Urothelium cell line (cell line): Measurements from ENCODE around the gene RNASE9.
"Not testable (repeated sequence)": the region's sequence is repeated elsewhere in the genome, so short reads cannot be mapped to it uniquely, and the experiment has no call there.

Source experiments
- DNase-seq: peaks from one replicate; pipeline ENCODE4 v3.0.0; 2011; ENCODE audit warnings: low spot score, mixed read lengths
- FAIRE-seq: peaks from 2 replicates; lab custom pipeline; 2011; peaks lifted over from hg19 to GRCh38; lab: Jason Lieb, UNC

The RNASE9 gene

DNA sequence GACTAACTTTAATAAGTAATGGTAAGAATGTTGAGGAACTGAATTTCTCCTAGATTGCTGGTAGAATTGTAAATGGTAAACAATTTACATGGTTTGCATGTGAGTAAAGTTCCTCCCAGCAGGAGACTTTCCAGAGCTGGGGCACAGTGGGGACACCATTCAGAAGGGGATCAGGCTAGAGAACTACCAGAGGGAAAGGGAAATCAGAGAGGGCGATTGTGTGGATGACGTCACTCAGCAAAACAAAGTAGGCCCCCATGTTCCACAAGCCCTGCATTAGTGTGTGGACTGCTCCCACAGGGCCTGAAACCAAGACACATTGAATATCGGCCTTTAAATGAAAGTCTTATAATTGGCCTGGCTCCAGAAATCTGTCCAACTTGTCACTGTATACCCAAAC, 17.5 kb upstream of the RNASE9 start:
- DNase-seq (no peak), FAIRE-seq (no peak)

DNA sequence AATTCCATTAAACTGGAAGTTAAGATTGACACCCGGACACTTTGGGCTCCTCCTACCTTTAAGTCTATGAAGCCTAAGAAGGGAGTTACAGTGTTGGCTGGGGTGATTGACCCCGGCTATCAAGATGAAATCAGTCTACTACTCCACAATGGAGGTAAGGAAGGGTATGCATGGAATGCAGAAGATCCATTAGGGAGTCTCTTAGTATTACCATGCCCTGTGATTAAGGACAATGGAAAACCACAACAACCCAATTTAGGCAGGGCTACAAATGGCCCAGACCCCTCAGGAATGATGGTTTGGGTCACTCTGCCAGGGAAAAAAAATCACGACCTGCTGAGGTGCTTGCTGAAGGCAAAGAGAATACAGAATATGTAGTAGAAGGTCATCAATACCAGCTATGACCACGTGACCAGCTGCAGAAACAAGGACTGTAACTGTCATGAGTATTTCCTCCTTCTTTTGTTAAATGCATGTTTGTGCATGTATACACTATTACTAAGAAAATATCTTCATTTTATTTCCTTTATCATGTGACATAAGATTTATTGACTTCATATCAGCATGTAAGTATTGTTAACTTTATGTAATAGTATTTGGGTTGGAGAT, 11.6 kb upstream of the RNASE9 start:
- FAIRE-seq, DNase-seq: not testable (repeated sequence)

GRCh38 chr14:20570720-20571119, 9.9 kb upstream of the RNASE9 start:
- not testable (repeated sequence) for FAIRE-seq

DNA sequence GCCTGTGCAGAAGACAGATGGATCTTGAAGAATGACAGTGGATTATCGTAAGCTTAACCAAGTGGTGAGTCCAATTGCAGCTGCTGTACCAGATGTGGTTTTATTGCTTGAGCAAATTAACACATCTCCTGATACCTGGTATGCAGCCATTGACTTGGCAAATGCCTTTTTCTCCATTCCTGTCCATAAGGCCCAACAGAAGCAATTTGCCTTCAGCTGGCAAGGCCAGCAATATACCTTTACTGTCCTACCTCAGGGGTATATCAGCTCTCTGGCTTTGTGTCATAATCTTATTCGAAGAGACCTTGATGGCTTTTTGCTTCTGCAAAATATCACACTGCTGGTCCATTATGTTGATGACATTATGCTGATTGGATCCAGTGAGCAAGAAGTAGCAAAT, 9.0 kb upstream of the RNASE9 start:
- not testable (repeated sequence) for FAIRE-seq, DNase-seq

More at GRCh38 chr14:20570720-20571119, 9.9 kb upstream of the RNASE9 start:
- DNase-seq: not testable (repeated sequence)

- no peak for DNase-seq
- no peak for FAIRE-seq
These were observed 8.2 kb upstream of the RNASE9 start for GRCh38 chr14:20569066-20569465.

- DNase-seq (no peak), FAIRE-seq (no peak)
These were observed 7.5 kb upstream of the RNASE9 start for GRCh38 chr14:20568393-20568792.

DNA sequence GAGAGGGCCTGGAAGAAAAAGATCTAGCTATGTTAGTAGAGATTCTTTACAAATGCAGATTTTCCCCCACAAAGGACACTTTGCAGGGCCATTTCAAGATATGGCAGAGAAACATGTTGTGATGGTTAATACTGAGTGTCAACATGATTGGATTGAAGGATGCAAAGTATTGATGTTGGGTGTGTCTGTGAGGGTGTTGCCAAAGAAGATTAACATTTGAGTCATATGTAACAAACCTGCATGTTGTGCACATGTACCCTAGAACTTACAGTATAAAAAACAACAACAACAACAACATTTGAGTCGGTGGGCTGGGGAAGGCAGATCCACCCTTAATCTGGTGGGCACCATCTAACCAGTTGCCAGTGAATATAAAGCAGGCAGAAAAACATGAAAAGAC, 6.4 kb upstream of the RNASE9 start:
- not testable (repeated sequence) for FAIRE-seq, DNase-seq

DNA sequence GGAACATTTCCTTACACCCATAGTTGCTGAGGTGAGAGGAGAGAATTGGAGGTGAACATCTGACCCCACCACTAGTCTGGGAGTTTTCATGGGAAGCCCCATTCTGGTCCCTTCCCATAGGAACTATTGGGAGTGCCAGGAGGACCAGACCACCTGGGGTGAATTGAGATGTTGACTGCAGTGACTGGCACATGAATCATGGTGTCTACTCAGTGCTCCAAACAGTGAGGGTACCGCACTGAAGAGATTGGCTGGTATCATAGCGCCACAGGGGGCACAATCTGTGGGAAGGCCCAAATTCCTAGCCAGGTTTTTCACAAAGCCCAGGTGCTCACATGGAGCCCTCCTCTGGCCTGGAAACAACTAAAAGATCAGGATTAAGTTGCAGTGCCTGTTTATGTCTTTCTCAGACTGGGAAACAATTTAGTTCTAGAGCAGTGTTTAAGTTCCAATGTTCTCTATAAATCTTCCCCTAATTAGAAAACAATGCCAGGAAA, 3.7 kb upstream of the RNASE9 start:
- peak; percentile 85 for FAIRE-seq

GRCh38 chr14:20563971-20564370, 3.1 kb upstream of the RNASE9 start:
- DNase-seq (no peak), FAIRE-seq (no peak)

More for the DNA sequence above, 3.7 kb upstream of the RNASE9 start:
- DNase-seq: no peak

GRCh38 chr14:20559461-20559904, 1.4 kb downstream of the RNASE9 start:
- DNase-seq: no peak
- no peak for FAIRE-seq

GRCh38 chr14:20557212-20557542, 3.7 kb downstream of the RNASE9 start:
- FAIRE-seq (no peak), DNase-seq (no peak)

- FAIRE-seq (no peak), DNase-seq (no peak)
These were observed 4.2 kb downstream of the RNASE9 start for GRCh38 chr14:20556500-20557211.

GRCh38 chr14:20555845-20556244, 5.0 kb downstream of the RNASE9 start:
- FAIRE-seq: no peak
- no peak for DNase-seq

DNA sequence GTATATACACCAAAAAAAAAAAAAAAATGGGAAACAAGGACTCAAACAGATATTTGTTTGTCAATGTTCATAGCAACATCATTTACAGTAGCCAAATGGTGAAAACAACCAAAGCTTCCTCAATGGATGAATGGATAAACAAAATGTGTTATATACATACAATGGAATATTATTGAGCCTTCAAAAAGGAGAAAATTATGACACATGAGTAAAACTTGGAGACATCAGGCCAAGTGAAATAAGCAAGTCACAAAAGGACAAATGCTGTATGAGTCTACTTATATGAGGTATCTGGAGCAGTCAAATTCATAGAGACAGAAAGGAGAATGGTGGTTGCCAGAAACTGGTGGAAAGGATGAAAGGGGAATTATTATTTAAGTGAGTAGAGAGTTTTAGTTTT, 7.8 kb downstream of the RNASE9 start:
- FAIRE-seq: no peak

GRCh38 chr14:20551606-20552005, 9.2 kb downstream of the RNASE9 start:
- DNase-seq (no peak), FAIRE-seq (no peak)

More for the DNA sequence above, 7.8 kb downstream of the RNASE9 start:
- no peak for DNase-seq

- DNase-seq: no peak
- no peak for FAIRE-seq
These were observed 9.9 kb downstream of the RNASE9 start for GRCh38 chr14:20550926-20551325.

DNA sequence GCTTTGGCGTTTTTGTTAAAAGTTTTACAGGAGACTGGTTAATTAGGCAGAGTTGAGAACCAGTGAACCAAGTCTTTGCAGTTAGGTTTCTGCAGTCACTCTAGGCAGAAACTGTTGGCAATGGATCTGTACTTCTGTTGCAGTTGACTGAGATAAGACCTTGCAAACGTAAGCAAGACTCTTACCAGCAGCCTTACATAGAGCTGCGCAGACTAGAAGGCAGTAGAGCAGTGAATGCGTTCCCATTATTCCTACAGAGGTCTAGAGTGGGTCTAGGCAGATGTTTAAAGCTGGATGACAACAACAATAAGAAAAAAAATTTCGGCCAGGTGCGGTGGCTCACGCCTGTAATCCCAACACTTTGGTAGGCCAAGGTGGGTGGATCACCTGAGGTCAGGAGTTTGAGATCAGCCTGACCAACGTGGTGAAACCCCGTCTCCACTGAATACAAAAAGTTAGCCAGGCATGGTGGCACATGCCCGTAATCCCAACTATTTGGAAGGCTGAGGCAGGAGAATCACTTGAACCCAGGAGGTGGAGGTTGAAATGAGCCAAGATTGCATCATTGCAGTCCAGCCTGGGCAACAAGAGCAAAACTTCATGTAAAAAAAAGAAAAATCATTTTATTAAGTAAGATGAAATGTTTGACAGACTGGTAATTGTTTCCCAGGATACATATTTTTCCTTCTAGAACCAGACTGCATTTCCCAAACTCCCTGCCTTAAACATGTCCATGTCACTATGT, 12.3 kb downstream of the RNASE9 start:
- FAIRE-seq: no peak
- no peak for DNase-seq

DNA sequence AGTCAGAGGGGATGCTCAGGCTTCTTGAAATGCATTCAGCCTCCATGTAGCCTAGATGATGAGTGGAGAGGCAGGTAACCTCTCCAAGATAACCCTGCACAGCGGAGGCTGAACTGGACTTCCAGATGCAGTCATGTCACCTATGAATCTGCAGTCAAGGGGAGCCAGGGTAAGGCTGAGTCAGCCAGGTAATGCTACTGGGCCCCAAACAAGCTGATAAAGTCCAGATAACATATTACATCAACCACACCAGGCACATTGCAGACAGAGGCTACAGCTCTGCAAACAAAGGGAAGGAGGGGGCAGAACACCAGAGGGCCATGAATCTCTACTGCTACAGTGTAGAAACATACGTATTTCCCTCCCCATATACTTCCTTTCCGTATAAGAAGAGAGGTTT, 14.0 kb downstream of the RNASE9 start:
- FAIRE-seq (peak; percentile 27), DNase-seq (no peak)

- DNase-seq: no peak
- no peak for FAIRE-seq
These were observed 20.9 kb downstream of the RNASE9 start for GRCh38 chr14:20539906-20540305.

- DNase-seq (peak; percentile 68), FAIRE-seq (peak; percentile 79)
These were observed 29.9 kb downstream of the RNASE9 start for GRCh38 chr14:20530771-20531571.

DNA sequence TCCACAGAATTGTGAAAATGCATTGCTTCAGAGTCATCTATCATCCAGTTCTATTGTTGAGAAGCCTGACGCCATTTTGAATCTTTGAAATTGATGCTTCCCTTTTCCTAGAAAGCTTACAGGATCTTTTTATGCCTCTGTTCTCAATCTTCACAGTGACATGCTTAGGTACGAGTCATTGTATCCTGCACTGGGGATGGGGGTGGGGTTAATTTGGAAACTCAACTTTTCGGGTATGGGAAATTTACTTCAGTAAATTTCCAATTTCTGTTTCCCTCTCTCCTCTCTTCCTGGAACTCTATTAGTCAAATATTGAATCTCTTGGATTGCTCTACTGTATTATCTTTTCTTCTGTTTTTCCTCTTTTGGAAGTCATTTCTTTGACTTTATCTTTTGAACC, 31.0 kb downstream of the RNASE9 start:
- DNase-seq (no peak), FAIRE-seq (no peak)
